ENCODE data around the gene LRFN2. TPM values are rescaled to one million over a fixed set of nuclear protein-coding genes. Genes with fewer than 3 reads are reported as not detected.
A peak's percentile ranks its signal among the peaks of the same experiment; 100 is the strongest.

LRFN2 gene
- total and polyA plus RNA-seq, 11 donors, result not detected

GRCh38 chr6:40611912-40612311 lies 24.7 kb upstream of the LRFN2 start:
- peak in 3 of 5 donors; percentile 12 to 42 (median 23) for DNase-seq
- intact Hi-C loops (cut with DNase I), result no loop called here
- Histone ChIP-seq H3K9me3 (peaks cover 0 to under 1% (median 0%) of the 10 kb centered on the region in 12 donors), H3K36me3 (no peaks in the 10 kb centered on the region), H3K4me1 (no peaks in the 10 kb centered on the region), H3K4me3 (no peak overlapping the region), H3K27ac (no peak overlapping the region), H3K27me3 (peaks cover 0 to 44% (median 10%) of the 10 kb centered on the region in 9 donors)
- ATAC-seq, result peak; percentile 15 to 47 (median 36)
- WGBS, 4 donors, result 52 to 64% (median 61%) methylated on average over 4 to 8 of the region's 8 CpGs
- no peak for TF ChIP-seq CTCF (IDR thresholded peaks at IDR 0.05)
- no peak for TF ChIP-seq POLR2A (IDR thresholded peaks at IDR 0.05)

GRCh38 chr6:40611434-40611833 lies 24.3 kb upstream of the LRFN2 start:
- DNase-seq, result no peak
- TF ChIP-seq POLR2A (IDR thresholded peaks at IDR 0.05) (no peak), CTCF (IDR thresholded peaks at IDR 0.05) (no peak)
- Histone ChIP-seq H3K4me3 (no peak overlapping the region), H3K36me3 (no peaks in the 10 kb centered on the region), H3K4me1 (no peaks in the 10 kb centered on the region), H3K27me3 (peaks cover 0 to 40% (median 10%) of the 10 kb centered on the region in 9 donors), H3K27ac (no peak overlapping the region), H3K9me3 (no peaks in the 10 kb centered on the region)
- intact Hi-C loops (cut with DNase I), result no loop called here
- ATAC-seq, result no peak
- WGBS, 4 donors, result 44 to 60% (median 52%) methylated on average over 5 of the region's 5 CpGs

- intact Hi-C loops (cut with DNase I), result no loop called here
- Histone ChIP-seq H3K27ac (no peak overlapping the region), H3K9me3 (no peaks in the 10 kb centered on the region), H3K4me3 (no peak overlapping the region), H3K4me1 (no peaks in the 10 kb centered on the region), H3K36me3 (no peaks in the 10 kb centered on the region), H3K27me3 (peaks cover 0 to 41% (median 6%) of the 10 kb centered on the region in 9 donors)
- DNase-seq (no peak), ATAC-seq (no peak)
- no peak for TF ChIP-seq POLR2A (IDR thresholded peaks at IDR 0.05)
- TF ChIP-seq CTCF (IDR thresholded peaks at IDR 0.05), result no peak
- WGBS, 4 donors, result 33 to 45% (median 37%) methylated on average over 2 of the region's 2 CpGs
These were observed 23.1 kb upstream of the LRFN2 start for GRCh38 chr6:40610229-40610628.

- WGBS, 4 donors, result 75 to 77% (median 75%) methylated on average over 4 of the region's 4 CpGs
- H3K4me3 ChIP-seq, result no peak overlapping the region
- no peak for TF ChIP-seq CTCF (IDR thresholded peaks at IDR 0.05)
- TF ChIP-seq POLR2A (IDR thresholded peaks at IDR 0.05), result no peak
- H3K27ac ChIP-seq, result no peak overlapping the region
- H3K9me3 ChIP-seq, result no peaks in the 10 kb centered on the region
- no peaks in the 10 kb centered on the region for H3K4me1 ChIP-seq
- peaks cover 0 to 52% (median 10%) of the 10 kb centered on the region in 9 donors for H3K27me3 ChIP-seq
- DNase-seq (no peak), ATAC-seq (no peak)
- H3K36me3 ChIP-seq, result no peaks in the 10 kb centered on the region
- intact Hi-C loops (cut with DNase I), result no loop called here
These were observed 19.8 kb upstream of the LRFN2 start for GRCh38 chr6:40606981-40607380.
